ENCODE data around the gene GYG1.

DNA sequence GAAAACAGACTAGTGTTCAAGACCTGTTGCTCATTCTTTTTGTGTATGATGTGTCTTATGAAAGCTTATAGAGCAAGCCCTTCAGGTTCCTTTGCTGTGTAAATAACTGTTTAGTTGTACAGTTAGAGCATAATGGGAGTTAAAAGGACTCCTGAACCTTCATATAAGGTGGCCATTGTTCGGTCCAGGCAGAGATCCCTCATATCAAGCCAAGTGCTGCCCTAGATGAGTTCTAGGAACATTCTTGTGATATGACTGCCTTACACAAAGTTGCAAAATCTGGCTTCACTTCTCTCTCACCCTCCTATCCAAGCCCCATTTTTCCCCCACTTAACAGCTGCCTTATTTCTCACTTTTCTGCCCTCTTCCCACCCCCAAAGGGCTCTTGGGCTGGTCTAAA lies 26.9 kb downstream of the GYG1 start:
- TF ChIP-seq CTCF (IDR thresholded peaks at IDR 0.05; ENCODE audit: low read length) (no peak), EZH2 (IDR thresholded peaks at IDR 0.05; ENCODE audit: borderline replicate concordance, low read length) (no peak)
